Right lobe of liver (tissue), 4 donors: Measurements from ENCODE around the gene NUAK1.

Experiments
- CTCF ChIP-seq, 4 donors: fragments of 200-600 bp in 3 of 4; fragments of 450-650 bp in 1 of 4; IDR thresholded peaks; one replicate each; pipeline versions ENCODE4 v1.5.1 to v1.8.0; 2016 to 2022; ENCODE audit warnings: antibody characterized with exemption in 4 of 4, mild to moderate bottlenecking in 2 of 4
- POLR2A ChIP-seq: fragments of 450-650 bp; IDR thresholded peaks from one replicate; pipeline ENCODE4 v1.6.1; 2017; ENCODE audit warnings: antibody characterized with exemption, mild to moderate bottlenecking
- donor health status: DM: no; HTN: no; CAD: no.
- donor health status: DM: no; HTN: no; CAD: no.
- donor health status: DM: no; HTN: yes; CAD: no.

- TF ChIP-seq CTCF (IDR thresholded peaks at IDR 0.05) (peak; percentile 25 to 57 (median 28)), POLR2A (no peak)
Measured at GRCh38 chr12:106031761-106032622, 106.8 kb downstream of the NUAK1 start.
